MM.1S (cell line): Measurements from ENCODE around the gene MZT2B.
"Not testable (repeated sequence)": the region's sequence is repeated elsewhere in the genome, so short reads cannot be mapped to it uniquely, and the experiment has no call there.

ENCODE experiments used
- DNase-seq: peaks from one replicate; pipeline ENCODE4 v3.0.0-alpha.2; 2015
- H2AFZ ChIP-seq: fragments of 300-600 bp; sonication (generic); 2 replicates; pipeline ENCODE4 v1.6.0; 2016; ENCODE audit warnings: antibody characterized with exemption, low read length
- H3F3A ChIP-seq: fragments of 300-600 bp; sonication (generic); 2 replicates; pipeline ENCODE4 v1.6.1; 2016; ENCODE audit warnings: mild to moderate bottlenecking, antibody characterized with exemption, low read length, moderate library complexity, mixed read lengths; ENCODE audit not compliant: insufficient read depth
- H3K27ac ChIP-seq: fragments of 300-600 bp; sonication (generic); 2 replicates; pipeline ENCODE4 v1.5.1; 2016; ENCODE audit warnings: mild to moderate bottlenecking, low read length
- H3K27me3 ChIP-seq: fragments of 300-600 bp; sonication (generic); replicated peaks from 2 replicates; pipeline ENCODE4 v1.6.0; 2016; ENCODE audit warnings: low read length; ENCODE audit not compliant: insufficient read depth
- H3K36me3 ChIP-seq: fragments of 300-600 bp; sonication (generic); replicated peaks from 2 replicates; pipeline ENCODE4 v1.6.1; 2016; ENCODE audit warnings: mild to moderate bottlenecking, low read length, mixed read lengths; ENCODE audit not compliant: insufficient read depth
- H3K4me1 ChIP-seq: fragments of 300-600 bp; sonication (generic); 2 replicates; pipeline ENCODE4 v1.6.1; 2016; ENCODE audit warnings: low read length, mixed read lengths
- H3K4me2 ChIP-seq: fragments of 300-600 bp; sonication (generic); 2 replicates; pipeline ENCODE4 v1.6.0; 2016; ENCODE audit warnings: low read depth, low read length
- H3K4me3 ChIP-seq: fragments of 300-600 bp; sonication (generic); 2 replicates; pipeline ENCODE4 v1.5.1; 2016; ENCODE audit warnings: low read length, mixed read lengths
- H3K79me2 ChIP-seq: fragments of 300-600 bp; sonication (generic); 2 replicates; pipeline ENCODE4 v1.6.1; 2016; ENCODE audit warnings: mixed run types, low read length, mixed read lengths
- H3K9ac ChIP-seq: fragments of 300-600 bp; sonication (generic); 2 replicates; pipeline ENCODE4 v1.6.1; 2016; ENCODE audit warnings: low read length, mixed read lengths
- H3K9me2 ChIP-seq: fragments of 300-600 bp; sonication (generic); replicated peaks from 2 replicates; pipeline ENCODE4 v1.6.1; 2016; ENCODE audit warnings: mild to moderate bottlenecking, low read length, mixed read lengths; ENCODE audit not compliant: insufficient read depth
- H3K9me3 ChIP-seq: fragments of 300-600 bp; sonication (generic); replicated peaks from 2 replicates; pipeline ENCODE4 v1.6.1; 2016; ENCODE audit warnings: mild to moderate bottlenecking, low read length, mixed read lengths; ENCODE audit not compliant: insufficient read depth
- H4K20me1 ChIP-seq: fragments of 300-600 bp; sonication (generic); 2 replicates; pipeline ENCODE4 v1.6.1; 2016; ENCODE audit warnings: mild to moderate bottlenecking, low read length, moderate library complexity, mixed read lengths; ENCODE audit not compliant: insufficient read depth
- EZH2 ChIP-seq: fragments of 300-600 bp; sonication (generic); optimal IDR thresholded peaks from 2 replicates; pipeline ENCODE3; 2017; ENCODE audit warnings: low read depth, mild to moderate bottlenecking, antibody characterized with exemption, low read length, mixed read lengths
- EZH2phosphoT487 ChIP-seq: fragments of 300-600 bp; sonication (generic); IDR thresholded peaks from 2 replicates; pipeline ENCODE4 v1.6.1; 2018; ENCODE audit warnings: antibody characterized with exemption, low read length
- TF ChIP-seq, protein P1 (sequence below): fragments of 300-600 bp; sonication (generic); IDR thresholded peaks from 2 replicates; pipeline ENCODE4 v1.5.1; 2016; ENCODE audit warnings: antibody characterized with exemption, low read length, mixed read lengths

MZT2B gene, protein sequence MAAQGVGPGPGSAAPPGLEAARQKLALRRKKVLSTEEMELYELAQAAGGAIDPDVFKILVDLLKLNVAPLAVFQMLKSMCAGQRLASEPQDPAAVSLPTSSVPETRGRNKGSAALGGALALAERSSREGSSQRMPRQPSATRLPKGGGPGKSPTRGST

DNA sequence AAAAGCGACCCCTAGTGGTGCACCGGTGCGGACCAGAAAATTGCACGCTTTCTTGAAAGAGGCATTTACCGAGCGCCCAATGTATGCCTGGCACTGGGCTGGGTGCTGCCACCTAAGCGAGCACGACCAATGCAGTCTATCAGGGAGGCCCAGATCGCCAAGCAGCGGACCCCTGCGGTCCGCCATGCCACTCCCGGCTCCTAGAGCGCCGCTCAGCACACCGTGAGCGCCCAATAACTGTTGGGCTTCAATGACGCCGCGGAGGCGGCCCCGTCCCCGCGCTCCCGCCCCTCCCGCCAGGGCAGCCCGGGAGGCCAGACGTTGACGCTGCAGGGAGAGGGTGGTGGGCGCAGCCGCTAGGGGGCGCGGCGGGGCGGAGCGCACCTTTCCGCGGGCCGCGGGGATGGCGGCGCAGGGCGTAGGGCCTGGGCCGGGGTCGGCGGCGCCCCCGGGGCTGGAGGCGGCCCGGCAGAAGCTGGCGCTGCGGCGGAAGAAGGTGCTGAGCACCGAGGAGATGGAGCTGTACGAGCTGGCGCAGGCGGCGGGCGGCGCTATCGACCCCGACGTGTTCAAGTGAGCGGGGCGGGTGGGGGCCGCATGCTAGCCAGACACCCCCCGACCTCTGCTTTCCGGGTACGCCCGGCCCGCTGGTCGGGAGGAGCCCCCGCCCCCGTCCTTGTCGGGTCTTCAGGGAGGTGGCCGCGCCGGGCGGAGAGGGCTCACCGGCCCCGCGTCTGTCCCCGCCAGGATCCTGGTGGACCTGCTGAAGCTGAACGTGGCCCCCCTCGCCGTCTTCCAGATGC, at the start of gene MZT2B:
TSS of gene MZT2B (plus strand) at position 383 of the 803 bp plus-strand sequence. CDS start at position 404, 21 bp downstream.
- DNase-seq, result peak; percentile 88
- not testable (repeated sequence) for H3K36me3 ChIP-seq, H3F3A ChIP-seq, H3K4me1 ChIP-seq, H3K9me3 ChIP-seq, H3K27me3 ChIP-seq, H3K9me2 ChIP-seq, H4K20me1 ChIP-seq
- Histone ChIP-seq H3K9ac (peak within 1 kb of the TSS; percentile 97), H3K4me2 (peak within 1 kb of the TSS; percentile 86), H3K79me2 (peaks cover 71% of the 10 kb centered on the region), H2AFZ (peak within 1 kb of the TSS; percentile 82), H3K4me3 (peak within 1 kb of the TSS; percentile 100), H3K27ac (peak within 1 kb of the TSS; percentile 84)
- TF ChIP-seq, protein P1, sequence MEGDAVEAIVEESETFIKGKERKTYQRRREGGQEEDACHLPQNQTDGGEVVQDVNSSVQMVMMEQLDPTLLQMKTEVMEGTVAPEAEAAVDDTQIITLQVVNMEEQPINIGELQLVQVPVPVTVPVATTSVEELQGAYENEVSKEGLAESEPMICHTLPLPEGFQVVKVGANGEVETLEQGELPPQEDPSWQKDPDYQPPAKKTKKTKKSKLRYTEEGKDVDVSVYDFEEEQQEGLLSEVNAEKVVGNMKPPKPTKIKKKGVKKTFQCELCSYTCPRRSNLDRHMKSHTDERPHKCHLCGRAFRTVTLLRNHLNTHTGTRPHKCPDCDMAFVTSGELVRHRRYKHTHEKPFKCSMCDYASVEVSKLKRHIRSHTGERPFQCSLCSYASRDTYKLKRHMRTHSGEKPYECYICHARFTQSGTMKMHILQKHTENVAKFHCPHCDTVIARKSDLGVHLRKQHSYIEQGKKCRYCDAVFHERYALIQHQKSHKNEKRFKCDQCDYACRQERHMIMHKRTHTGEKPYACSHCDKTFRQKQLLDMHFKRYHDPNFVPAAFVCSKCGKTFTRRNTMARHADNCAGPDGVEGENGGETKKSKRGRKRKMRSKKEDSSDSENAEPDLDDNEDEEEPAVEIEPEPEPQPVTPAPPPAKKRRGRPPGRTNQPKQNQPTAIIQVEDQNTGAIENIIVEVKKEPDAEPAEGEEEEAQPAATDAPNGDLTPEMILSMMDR, result peak; percentile 51

DNA sequence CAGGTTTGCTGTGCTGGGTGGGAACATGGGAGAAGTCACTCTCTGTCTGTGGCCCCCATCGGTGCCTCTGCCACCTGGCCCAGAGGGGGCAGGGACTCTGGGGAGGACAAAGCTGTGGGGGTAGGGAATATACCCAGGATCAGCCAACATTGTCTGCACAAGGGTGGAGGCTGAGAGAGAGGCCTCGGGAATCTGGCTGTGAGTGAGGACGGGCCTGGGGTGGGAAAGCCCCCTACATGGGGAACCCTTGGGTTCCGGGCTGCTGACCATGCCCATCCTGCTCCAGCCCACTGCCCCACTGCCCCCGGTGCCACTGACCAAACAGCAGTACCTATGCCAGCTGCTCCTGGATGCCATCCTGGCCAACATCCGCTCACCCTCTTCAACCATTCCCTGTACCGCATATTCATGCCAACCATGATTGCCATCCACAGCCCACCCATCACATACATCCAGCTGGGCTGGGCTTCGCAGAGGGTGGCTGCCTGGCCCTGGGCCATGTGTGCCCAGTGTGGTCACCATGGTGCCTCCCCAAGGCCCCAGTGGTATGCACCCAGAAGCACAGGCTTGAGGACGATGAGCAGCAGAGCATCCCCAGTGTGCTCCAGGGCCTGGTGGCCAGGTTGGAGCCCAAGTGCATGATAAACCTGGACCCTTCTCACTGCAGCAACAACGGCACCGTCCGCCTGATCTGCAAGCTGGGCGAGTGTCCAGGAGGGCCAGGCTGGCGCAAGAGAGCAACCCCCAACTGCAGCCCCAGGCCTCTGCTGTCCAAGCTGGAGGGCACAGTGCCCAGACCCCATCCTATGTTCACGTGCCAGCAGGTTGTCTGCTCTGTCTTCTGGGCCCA, 46.1 kb upstream of the MZT2B start:
- Histone ChIP-seq H3K27me3 (no peaks in the 10 kb centered on the region), H3K9me2 (no peaks in the 10 kb centered on the region), H3K4me2 (no peak overlapping the region), H3K4me1 (no peaks in the 10 kb centered on the region), H4K20me1 (no peaks in the 10 kb centered on the region), H3F3A (no peaks in the 10 kb centered on the region), H3K9me3 (no peaks in the 10 kb centered on the region), H3K36me3 (no peaks in the 10 kb centered on the region), H2AFZ (no peak overlapping the region), H3K27ac (no peak overlapping the region), H3K9ac (no peak overlapping the region), H3K79me2 (no peaks in the 10 kb centered on the region), H3K4me3 (no peak overlapping the region)
- TF ChIP-seq EZH2phosphoT487 (no peak), EZH2 (no peak)
- TF ChIP-seq, protein P1, result no peak
- DNase-seq, result no peak

DNA sequence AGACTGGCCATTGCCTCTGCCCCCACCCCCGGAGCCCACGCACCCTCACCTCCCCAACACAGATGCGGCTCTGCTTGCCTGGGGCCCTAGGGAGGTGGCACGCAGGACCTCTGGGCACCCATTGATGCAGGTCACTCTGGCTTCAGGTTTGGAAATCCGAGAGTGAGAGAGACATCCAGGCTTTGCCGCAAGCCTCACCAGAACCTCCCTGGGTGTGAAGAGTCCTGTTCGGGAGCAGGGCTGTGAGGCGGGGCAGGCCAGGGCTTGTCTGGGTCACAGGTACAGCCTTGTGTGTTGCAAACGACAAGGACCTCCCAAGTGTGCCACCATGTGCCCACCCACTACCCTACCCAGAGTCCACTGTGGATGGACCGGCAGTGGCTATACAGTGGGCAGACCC, 45.5 kb upstream of the MZT2B start:
- H3K4me2 ChIP-seq, H3K9me2 ChIP-seq, H3K9me3 ChIP-seq, H4K20me1 ChIP-seq, H3K27ac ChIP-seq, DNase-seq, H3K4me1 ChIP-seq, H2AFZ ChIP-seq, H3K9ac ChIP-seq, H3K4me3 ChIP-seq, H3K27me3 ChIP-seq, H3K36me3 ChIP-seq, H3F3A ChIP-seq, H3K79me2 ChIP-seq: not testable (repeated sequence)

DNA sequence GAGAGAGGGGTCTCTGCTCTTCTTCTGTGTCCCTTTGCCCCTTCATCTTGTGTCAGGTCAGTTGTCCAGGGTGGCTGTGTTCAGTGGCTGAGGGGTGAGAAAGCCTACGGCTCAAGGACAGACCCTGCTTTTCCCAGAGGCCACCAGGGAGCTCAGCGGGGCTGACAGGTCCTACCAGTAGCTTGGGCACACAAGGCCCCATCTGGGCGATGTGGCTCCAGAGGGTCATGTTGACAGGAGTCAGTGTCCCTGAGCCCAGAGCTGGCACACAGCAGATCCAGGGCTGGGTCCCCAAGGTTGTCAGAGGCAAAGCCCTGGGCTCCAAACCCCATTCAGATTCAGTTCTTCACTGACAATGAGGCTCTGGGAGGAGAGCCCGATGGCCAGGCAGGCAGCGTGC, 44.9 kb upstream of the MZT2B start:
- H3K9me3 ChIP-seq, H3K27ac ChIP-seq, H3K9me2 ChIP-seq, H3F3A ChIP-seq, H3K9ac ChIP-seq, H3K4me2 ChIP-seq, H3K79me2 ChIP-seq, H3K4me1 ChIP-seq, H3K4me3 ChIP-seq, H4K20me1 ChIP-seq, H2AFZ ChIP-seq, H3K36me3 ChIP-seq, DNase-seq, H3K27me3 ChIP-seq: not testable (repeated sequence)

DNA sequence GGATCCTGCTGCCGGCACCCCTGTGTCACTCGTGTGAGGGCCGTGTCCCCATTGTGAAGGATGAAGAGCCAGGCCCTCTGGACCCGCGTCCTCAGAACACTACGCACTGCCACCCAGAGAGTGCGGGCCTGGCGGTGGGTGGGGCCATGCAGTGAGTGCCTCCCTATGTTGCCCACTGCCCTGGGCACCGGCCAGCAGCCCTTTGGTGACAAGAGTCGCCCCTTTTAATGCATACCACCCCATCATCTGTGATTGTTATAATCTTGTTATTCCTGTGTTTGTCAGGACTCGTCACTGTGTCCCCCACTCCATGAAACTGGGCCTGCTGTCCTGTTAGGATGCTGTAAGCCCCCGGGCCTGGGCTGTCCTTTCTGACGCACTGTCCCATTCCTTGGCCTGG, 43.7 kb upstream of the MZT2B start:
- H3K27ac ChIP-seq, H3K4me3 ChIP-seq, H3K4me2 ChIP-seq, H3K9me2 ChIP-seq, H4K20me1 ChIP-seq, H3K9me3 ChIP-seq, H2AFZ ChIP-seq, H3F3A ChIP-seq, DNase-seq, H3K4me1 ChIP-seq, H3K27me3 ChIP-seq, H3K9ac ChIP-seq, H3K36me3 ChIP-seq, H3K79me2 ChIP-seq: not testable (repeated sequence)

DNA sequence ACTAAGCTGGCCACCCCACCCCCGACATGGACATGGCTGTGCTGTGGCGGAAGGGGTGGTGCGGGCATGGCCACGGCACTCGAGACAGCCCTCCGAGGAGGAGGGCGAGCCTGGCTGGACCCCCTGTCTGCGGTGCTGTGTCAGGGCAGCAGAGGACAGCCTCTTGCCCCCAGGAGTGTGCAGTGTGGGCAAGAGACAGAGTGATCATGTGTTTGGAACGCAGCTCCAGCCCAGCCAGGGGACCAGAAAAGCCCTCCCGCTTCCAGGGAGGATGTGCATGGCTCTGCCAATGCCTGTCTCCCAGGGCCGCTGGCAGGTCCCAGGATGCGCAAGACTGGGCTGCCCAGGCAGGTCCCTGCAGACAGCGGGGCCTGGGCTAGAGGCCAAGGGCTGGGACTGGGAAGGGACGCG, 43.2 kb upstream of the MZT2B start:
- not testable (repeated sequence) for DNase-seq, H3K4me3 ChIP-seq, H4K20me1 ChIP-seq, H3K79me2 ChIP-seq, H3K27ac ChIP-seq, H3K4me1 ChIP-seq, H3K27me3 ChIP-seq, H3F3A ChIP-seq, H3K9me2 ChIP-seq, H3K9ac ChIP-seq, H3K36me3 ChIP-seq, H2AFZ ChIP-seq, H3K4me2 ChIP-seq, H3K9me3 ChIP-seq
